ENCODE results near the gene ZNF282. TPM values are rescaled to one million over a fixed set of nuclear protein-coding genes. Genes with fewer than 3 reads are reported as not detected.

The ZNF282 gene
- total RNA-seq, 2 donors from 2014 or later: 30.0 to 33.2 TPM

DNA sequence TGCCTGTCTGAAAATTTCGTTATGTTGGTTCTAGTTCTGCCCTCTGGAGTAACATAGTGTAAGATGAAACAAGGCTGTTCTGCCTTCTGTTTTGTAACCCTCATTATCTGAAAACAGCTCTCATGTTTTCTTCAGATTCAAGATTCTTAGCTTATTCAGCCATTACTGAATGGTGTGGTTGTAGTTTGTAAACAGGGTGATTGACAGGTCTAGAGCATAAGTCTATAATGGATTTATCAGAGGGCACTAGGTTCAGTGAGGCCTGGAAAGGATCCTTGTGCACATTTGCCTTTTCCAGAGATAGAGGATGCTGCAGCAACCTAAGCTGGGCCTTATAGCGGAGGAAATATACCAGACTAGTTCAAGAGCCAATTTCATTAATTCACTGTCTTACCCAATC lies 42.0 kb upstream of the ZNF282 start:
- no peak overlapping the region for H3K4me3 ChIP-seq
- no peaks in the 10 kb centered on the region for H3K27me3 ChIP-seq (replicated peaks; ENCODE audit: insufficient read depth)
- TF ChIP-seq, protein P1, sequence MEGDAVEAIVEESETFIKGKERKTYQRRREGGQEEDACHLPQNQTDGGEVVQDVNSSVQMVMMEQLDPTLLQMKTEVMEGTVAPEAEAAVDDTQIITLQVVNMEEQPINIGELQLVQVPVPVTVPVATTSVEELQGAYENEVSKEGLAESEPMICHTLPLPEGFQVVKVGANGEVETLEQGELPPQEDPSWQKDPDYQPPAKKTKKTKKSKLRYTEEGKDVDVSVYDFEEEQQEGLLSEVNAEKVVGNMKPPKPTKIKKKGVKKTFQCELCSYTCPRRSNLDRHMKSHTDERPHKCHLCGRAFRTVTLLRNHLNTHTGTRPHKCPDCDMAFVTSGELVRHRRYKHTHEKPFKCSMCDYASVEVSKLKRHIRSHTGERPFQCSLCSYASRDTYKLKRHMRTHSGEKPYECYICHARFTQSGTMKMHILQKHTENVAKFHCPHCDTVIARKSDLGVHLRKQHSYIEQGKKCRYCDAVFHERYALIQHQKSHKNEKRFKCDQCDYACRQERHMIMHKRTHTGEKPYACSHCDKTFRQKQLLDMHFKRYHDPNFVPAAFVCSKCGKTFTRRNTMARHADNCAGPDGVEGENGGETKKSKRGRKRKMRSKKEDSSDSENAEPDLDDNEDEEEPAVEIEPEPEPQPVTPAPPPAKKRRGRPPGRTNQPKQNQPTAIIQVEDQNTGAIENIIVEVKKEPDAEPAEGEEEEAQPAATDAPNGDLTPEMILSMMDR (IDR thresholded peaks at IDR 0.05): no peak
- TF ChIP-seq POLR2A (IDR thresholded peaks at IDR 0.05) (no peak), POLR2AphosphoS5 (IDR thresholded peaks at IDR 0.05) (no peak)
- WGBS: 93% methylated on average over 2 of the region's 2 CpGs
- H3K27ac ChIP-seq: no peak overlapping the region
- intact Hi-C loops (cut with DNase I): no loop called here
- H3K36me3 ChIP-seq: no peaks in the 10 kb centered on the region
- H3K9me3 ChIP-seq: no peaks in the 10 kb centered on the region
- no peaks in the 10 kb centered on the region for H3K4me1 ChIP-seq (replicated peaks)
- no peak for DNase-seq (ENCODE audit: low spot score)

GRCh38 chr7:149154056-149154455 lies 41.3 kb upstream of the ZNF282 start:
- WGBS: 76% methylated on average over 11 of the region's 11 CpGs
- no peaks in the 10 kb centered on the region for H3K36me3 ChIP-seq
- no peaks in the 10 kb centered on the region for H3K9me3 ChIP-seq
- H3K4me1 ChIP-seq (replicated peaks): no peaks in the 10 kb centered on the region
- TF ChIP-seq POLR2AphosphoS5 (IDR thresholded peaks at IDR 0.05) (no peak), POLR2A (IDR thresholded peaks at IDR 0.05) (no peak)
- TF ChIP-seq, protein P1 (IDR thresholded peaks at IDR 0.05): no peak
- DNase-seq (ENCODE audit: low spot score): no peak
- no peak overlapping the region for H3K4me3 ChIP-seq
- intact Hi-C loops (cut with DNase I): no loop called here
- H3K27ac ChIP-seq: no peak overlapping the region
- H3K27me3 ChIP-seq (replicated peaks; ENCODE audit: insufficient read depth): no peaks in the 10 kb centered on the region

DNA sequence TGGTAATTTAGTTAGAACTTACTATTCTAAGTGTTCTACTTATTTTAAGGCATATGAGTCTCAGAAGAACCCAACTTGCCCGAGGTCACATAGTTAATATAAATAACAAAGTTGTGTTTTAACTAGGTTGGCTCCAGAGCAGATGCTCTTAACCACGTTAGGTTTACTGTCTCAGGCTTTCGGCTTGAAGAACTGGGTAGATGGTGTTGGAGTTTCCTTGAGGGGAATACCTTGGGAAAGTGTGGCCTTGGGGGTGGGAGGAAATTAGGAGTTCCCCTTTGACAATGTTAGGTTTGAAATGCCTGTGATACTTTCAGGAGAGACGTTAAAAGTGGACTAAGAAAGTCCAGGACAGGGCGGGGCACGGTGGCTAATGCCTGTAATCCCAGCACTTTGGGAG lies 38.4 kb upstream of the ZNF282 start:
- Histone ChIP-seq H3K27ac (no peak overlapping the region), H3K4me3 (no peak overlapping the region), H3K36me3 (no peaks in the 10 kb centered on the region), H3K27me3 (replicated peaks; ENCODE audit: insufficient read depth) (no peaks in the 10 kb centered on the region), H3K9me3 (no peaks in the 10 kb centered on the region), H3K4me1 (replicated peaks) (no peaks in the 10 kb centered on the region)
- WGBS: 94% methylated on average over 6 of the region's 6 CpGs
- no peak for TF ChIP-seq POLR2AphosphoS5 (IDR thresholded peaks at IDR 0.05)
- TF ChIP-seq, protein P1 (IDR thresholded peaks at IDR 0.05): no peak
- no peak for TF ChIP-seq POLR2A (IDR thresholded peaks at IDR 0.05)
- no peak for DNase-seq (ENCODE audit: low spot score)
- intact Hi-C loops (cut with DNase I): no loop called here

- Histone ChIP-seq H3K9me3 (no peaks in the 10 kb centered on the region), H3K4me3 (no peak overlapping the region), H3K36me3 (no peaks in the 10 kb centered on the region), H3K27ac (no peak overlapping the region), H3K4me1 (replicated peaks) (no peaks in the 10 kb centered on the region), H3K27me3 (replicated peaks; ENCODE audit: insufficient read depth) (no peaks in the 10 kb centered on the region)
- intact Hi-C loops (cut with DNase I): no loop called here
- 72% methylated on average over 5 of the region's 5 CpGs for WGBS
- TF ChIP-seq POLR2A (IDR thresholded peaks at IDR 0.05) (no peak), POLR2AphosphoS5 (IDR thresholded peaks at IDR 0.05) (no peak)
- no peak for DNase-seq (ENCODE audit: low spot score)
Measured at GRCh38 chr7:149161241-149161848, 34.0 kb upstream of the ZNF282 start.

GRCh38 chr7:149166142-149166541 lies 29.2 kb upstream of the ZNF282 start:
- no peak for DNase-seq (ENCODE audit: low spot score)
- intact Hi-C loops (cut with DNase I): no loop called here
- Histone ChIP-seq H3K27me3 (replicated peaks; ENCODE audit: insufficient read depth) (no peaks in the 10 kb centered on the region), H3K9me3 (no peaks in the 10 kb centered on the region), H3K36me3 (peaks cover 0 to 9% of the 10 kb centered on the region in 2 donors), H3K4me3 (no peak overlapping the region), H3K4me1 (replicated peaks) (no peaks in the 10 kb centered on the region), H3K27ac (no peak overlapping the region)
- no peak for TF ChIP-seq POLR2AphosphoS5 (IDR thresholded peaks at IDR 0.05)
- TF ChIP-seq, protein P1 (IDR thresholded peaks at IDR 0.05): no peak
- no peak for TF ChIP-seq POLR2A (IDR thresholded peaks at IDR 0.05)
- 61% methylated on average over 1 of the region's 1 CpG for WGBS

Measured in prostate gland (tissue), 2 donors.